Choroid plexus epithelial cell (primary cell): ENCODE data around the gene UBE2QL1.

Source experiments
- DNase-seq: peaks from one replicate; pipeline ENCODE4 v3.0.0-alpha.2; 2010; ENCODE audit warnings: low read depth
- H3K4me3 ChIP-seq: 2 replicates; pipeline ENCODE4 v1.5.1; 2011; ENCODE audit warnings: low read depth, mild to moderate bottlenecking, control low read depth, low read length, moderate library complexity
- CTCF ChIP-seq: conservative IDR thresholded peaks from 2 replicates; pipeline ENCODE4 v1.5.1; 2011; ENCODE audit warnings: low read depth, mild to moderate bottlenecking, control low read depth, inconsistent platforms, low read length, moderate library complexity

The UBE2QL1 gene

GRCh38 chr5:6494939-6495338 is 46.3 kb downstream of the UBE2QL1 start:
- no peak for DNase-seq
- no peak for TF ChIP-seq CTCF
- H3K4me3 ChIP-seq = no peak overlapping the region

- no peak for TF ChIP-seq CTCF
- DNase-seq = no peak
- H3K4me3 ChIP-seq = no peak overlapping the region
Observed at GRCh38 chr5:6495433-6496206, 47.0 kb downstream of the UBE2QL1 start.

GRCh38 chr5:6496207-6496584 is 47.5 kb downstream of the UBE2QL1 start:
- DNase-seq = no peak

GRCh38 chr5:6496636-6497035 is 48.0 kb downstream of the UBE2QL1 start:
- no peak overlapping the region for H3K4me3 ChIP-seq
- no peak for DNase-seq
- TF ChIP-seq CTCF = no peak

More at GRCh38 chr5:6496207-6496584, 47.5 kb downstream of the UBE2QL1 start:
- TF ChIP-seq CTCF = no peak
- H3K4me3 ChIP-seq = no peak overlapping the region

- no peak for DNase-seq
- no peak overlapping the region for H3K4me3 ChIP-seq
- no peak for TF ChIP-seq CTCF
Observed at GRCh38 chr5:6497262-6497661, 48.6 kb downstream of the UBE2QL1 start.

- no peak for DNase-seq
- no peak overlapping the region for H3K4me3 ChIP-seq
- no peak for TF ChIP-seq CTCF
Observed at GRCh38 chr5:6498968-6499367, 50.3 kb downstream of the UBE2QL1 start.

- DNase-seq = no peak
- H3K4me3 ChIP-seq = no peak overlapping the region
- no peak for TF ChIP-seq CTCF
Observed at GRCh38 chr5:6501701-6502100, 53.0 kb downstream of the UBE2QL1 start.
